ENCODE results near the gene MTHFD1L. TPM values are rescaled to one million over a fixed set of nuclear protein-coding genes. Genes with fewer than 3 reads are reported as not detected.
A peak's percentile ranks its signal among the peaks of the same experiment; 100 is the strongest.
"Not testable (repeated sequence)": the region's sequence is repeated elsewhere in the genome, so short reads cannot be mapped to it uniquely, and the experiment has no call there.

Gene MTHFD1L
- 10 to 100 TPM; 15.7 to 17.5 (median 16.3) TPM for polyA plus RNA-seq (ENCODE audit: insufficient read length in 3 of 3)

GRCh38 chr6:150865406-150866146, at the start of gene MTHFD1L:
Gene MTHFD1L, plus strand, starts transcription at chr6:150865702. Its CDS starts 121 bp downstream, at chr6:150865823.
- DNase-seq (ENCODE audit: low read depth in 3 of 3, low spot score in 2 of 3): no peak

- DNase-seq (ENCODE audit: low read depth in 3 of 3, low spot score in 2 of 3): not testable (repeated sequence)
Observed at GRCh38 chr6:150816554-150816953, 48.9 kb upstream of the MTHFD1L start.

GRCh38 chr6:150822932-150823331, 42.6 kb upstream of the MTHFD1L start:
- no peak for DNase-seq (ENCODE audit: low read depth in 3 of 3, low spot score in 2 of 3)

GRCh38 chr6:150826788-150827187, 38.7 kb upstream of the MTHFD1L start:
- DNase-seq (ENCODE audit: low read depth in 3 of 3, low spot score in 2 of 3): no peak

GRCh38 chr6:150828107-150828506, 37.4 kb upstream of the MTHFD1L start:
- DNase-seq (ENCODE audit: low read depth in 3 of 3, low spot score in 2 of 3): not testable (repeated sequence)

- no peak for DNase-seq (ENCODE audit: low read depth in 3 of 3, low spot score in 2 of 3)
Observed at GRCh38 chr6:150830439-150831165, 34.9 kb upstream of the MTHFD1L start.

- no peak for DNase-seq (ENCODE audit: low read depth in 3 of 3, low spot score in 2 of 3)
Observed at GRCh38 chr6:150831577-150831976, 33.9 kb upstream of the MTHFD1L start.

GRCh38 chr6:150835620-150836019, 29.9 kb upstream of the MTHFD1L start:
- no peak for DNase-seq (ENCODE audit: low read depth in 3 of 3, low spot score in 2 of 3)

GRCh38 chr6:150840185-150840584, 25.3 kb upstream of the MTHFD1L start:
- no peak for DNase-seq (ENCODE audit: low read depth in 3 of 3, low spot score in 2 of 3)

- no peak for DNase-seq (ENCODE audit: low read depth in 3 of 3, low spot score in 2 of 3)
Observed at GRCh38 chr6:150841189-150841588, 24.3 kb upstream of the MTHFD1L start.

- no peak for DNase-seq (ENCODE audit: low read depth in 3 of 3, low spot score in 2 of 3)
Observed at GRCh38 chr6:150841697-150842096, 23.8 kb upstream of the MTHFD1L start.

GRCh38 chr6:150844371-150844770, 21.1 kb upstream of the MTHFD1L start:
- no peak for DNase-seq (ENCODE audit: low read depth in 3 of 3, low spot score in 2 of 3)

- no peak for DNase-seq (ENCODE audit: low read depth in 3 of 3, low spot score in 2 of 3)
Observed at GRCh38 chr6:150846641-150847040, 18.9 kb upstream of the MTHFD1L start.

GRCh38 chr6:150848400-150848799, 17.1 kb upstream of the MTHFD1L start:
- no peak for DNase-seq (ENCODE audit: low read depth in 3 of 3, low spot score in 2 of 3)

- not testable (repeated sequence) for DNase-seq (ENCODE audit: low read depth in 3 of 3, low spot score in 2 of 3)
Observed at GRCh38 chr6:150854392-150854791, 11.1 kb upstream of the MTHFD1L start.

- not testable (repeated sequence) for DNase-seq (ENCODE audit: low read depth in 3 of 3, low spot score in 2 of 3)
Observed at GRCh38 chr6:150855171-150855570, 10.3 kb upstream of the MTHFD1L start.

GRCh38 chr6:150857062-150857944, 8.2 kb upstream of the MTHFD1L start:
- peak in 1 of 3 donors; percentile 56 for DNase-seq (ENCODE audit: low read depth in 3 of 3, low spot score in 2 of 3)

- no peak for DNase-seq (ENCODE audit: low read depth in 3 of 3, low spot score in 2 of 3)
Observed at GRCh38 chr6:150857945-150858308, 7.6 kb upstream of the MTHFD1L start.

GRCh38 chr6:150861448-150862168, 3.9 kb upstream of the MTHFD1L start:
- not testable (repeated sequence) for DNase-seq (ENCODE audit: low read depth in 3 of 3, low spot score in 2 of 3)

GRCh38 chr6:150863213-150863928, 2.1 kb upstream of the MTHFD1L start:
- no peak for DNase-seq (ENCODE audit: low read depth in 3 of 3, low spot score in 2 of 3)

Measured in right renal cortex interstitium (tissue), 3 donors.